Amniotic stem cell (primary cell): ENCODE data around the gene NDUFA12.

ENCODE experiments used
- DNase-seq: peaks from one replicate; lab custom pipeline; 2025; lab: John Stamatoyannopoulos, UW

Gene NDUFA12

DNA sequence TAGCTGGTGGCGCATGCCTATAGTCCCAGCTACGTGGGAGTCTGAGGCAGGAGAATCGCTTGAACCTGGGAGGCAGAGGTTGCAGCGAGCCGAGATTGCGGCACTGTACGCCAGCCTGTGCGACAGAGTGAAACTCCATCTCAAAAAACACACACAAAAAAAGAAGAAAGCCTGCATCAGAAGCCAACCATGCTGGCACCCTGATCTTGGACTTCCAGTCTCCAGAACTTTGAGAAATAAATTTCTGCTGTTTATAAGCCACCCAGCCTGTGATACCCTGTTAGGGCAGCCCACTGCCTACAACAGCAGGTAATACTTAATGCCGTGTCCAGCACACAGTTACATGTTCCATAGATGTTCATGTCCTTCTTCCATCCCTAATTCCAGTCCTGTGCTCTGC, 62.7 kb downstream of the NDUFA12 start:
- no peak for DNase-seq

DNA sequence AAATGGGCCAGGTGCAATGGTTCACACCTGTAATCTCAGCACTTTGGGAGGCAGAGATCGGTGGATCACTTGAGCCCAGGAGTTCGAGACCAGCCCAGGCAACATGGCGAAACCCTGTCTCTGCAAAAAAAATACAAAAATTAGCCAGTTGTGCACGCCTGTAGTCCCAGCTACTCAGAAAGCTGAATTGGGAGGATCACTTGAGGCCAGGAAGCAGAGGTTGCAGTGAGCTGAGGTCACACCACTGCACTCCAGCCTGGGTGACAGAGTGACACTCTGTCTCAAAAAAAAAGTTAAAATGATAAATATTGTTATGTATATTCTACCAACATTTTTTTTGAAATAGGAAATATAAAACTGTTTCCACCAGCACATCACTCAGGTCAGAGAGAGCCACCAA, 64.9 kb downstream of the NDUFA12 start:
- DNase-seq: no peak

DNA sequence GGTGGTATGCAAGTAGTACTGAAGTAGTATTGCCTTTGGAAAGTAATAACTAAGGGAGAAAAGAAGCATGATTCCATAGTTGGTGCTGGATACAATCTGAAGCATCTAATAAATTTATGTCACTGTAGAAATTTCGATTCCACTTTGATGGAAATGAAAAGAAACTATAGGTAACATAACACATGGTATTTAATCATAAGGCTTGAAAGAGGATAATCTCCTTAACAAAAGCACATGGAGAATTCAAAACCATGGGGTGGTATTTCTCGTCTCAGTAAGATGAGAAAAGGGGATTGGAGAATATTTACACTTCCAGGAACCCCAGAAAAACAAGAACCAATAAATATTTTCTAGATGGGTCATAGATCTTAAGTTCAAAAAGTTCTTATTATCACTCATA, 72.7 kb downstream of the NDUFA12 start:
- DNase-seq: no peak

DNA sequence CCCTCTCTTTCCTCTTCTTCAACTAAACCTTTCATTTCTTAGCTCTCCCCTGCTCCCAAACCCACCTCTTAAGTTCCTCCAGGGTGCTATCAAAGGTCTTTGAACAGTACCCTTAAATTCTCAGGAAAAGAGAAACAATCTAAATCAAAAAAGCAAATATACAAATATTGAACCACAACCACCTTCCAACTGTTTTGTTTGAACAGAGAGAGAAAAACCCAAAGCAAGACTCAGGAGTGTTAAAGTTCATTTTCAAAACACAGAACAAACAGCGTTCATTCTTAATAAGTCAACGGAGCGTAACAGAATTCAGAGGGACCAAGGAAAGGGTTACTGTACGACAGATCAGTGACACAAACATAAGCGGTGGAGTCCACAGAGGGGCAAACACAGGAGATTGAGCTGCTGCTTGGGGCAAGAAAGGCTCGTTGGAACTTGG, 73.3 kb downstream of the NDUFA12 start:
- no peak for DNase-seq

DNA sequence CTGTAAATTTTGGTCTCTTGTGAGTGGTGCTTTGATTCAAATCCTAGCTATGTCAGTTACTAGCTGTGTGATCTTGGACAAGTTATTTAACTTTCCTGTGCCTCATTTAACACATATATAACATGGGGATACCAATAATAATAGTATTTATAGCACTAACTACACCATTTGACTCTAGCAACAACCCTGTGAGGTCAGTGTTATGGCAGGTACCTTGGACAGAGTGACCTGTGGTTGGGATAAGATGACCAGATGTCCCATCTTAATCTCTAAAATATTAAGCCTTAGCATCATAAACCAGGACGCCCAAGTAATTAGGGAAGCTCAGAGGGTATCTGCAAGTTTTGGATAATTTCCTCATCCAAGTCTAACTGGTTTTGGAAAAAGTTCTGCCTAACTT, 73.7 kb downstream of the NDUFA12 start:
- DNase-seq: no peak

DNA sequence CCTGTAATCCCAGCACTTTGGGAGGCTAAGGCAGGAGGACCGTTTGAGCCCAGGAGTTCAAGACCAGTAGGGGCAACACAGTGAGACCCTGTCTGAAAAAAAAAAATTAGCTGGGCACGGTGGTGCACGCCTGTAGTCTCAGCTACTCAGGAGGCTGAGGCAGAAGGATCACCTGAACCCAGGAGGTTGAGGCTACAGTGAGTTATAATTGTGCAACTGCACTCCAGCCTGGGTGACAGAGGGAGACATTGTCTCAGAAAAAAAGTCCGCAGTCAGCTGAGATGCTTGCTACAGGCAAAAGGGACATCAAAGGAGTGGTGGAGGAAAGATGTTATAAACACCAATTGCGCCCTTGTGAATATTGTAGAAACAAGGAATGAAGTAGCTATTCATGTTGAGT, 77.8 kb downstream of the NDUFA12 start:
- DNase-seq: no peak

DNA sequence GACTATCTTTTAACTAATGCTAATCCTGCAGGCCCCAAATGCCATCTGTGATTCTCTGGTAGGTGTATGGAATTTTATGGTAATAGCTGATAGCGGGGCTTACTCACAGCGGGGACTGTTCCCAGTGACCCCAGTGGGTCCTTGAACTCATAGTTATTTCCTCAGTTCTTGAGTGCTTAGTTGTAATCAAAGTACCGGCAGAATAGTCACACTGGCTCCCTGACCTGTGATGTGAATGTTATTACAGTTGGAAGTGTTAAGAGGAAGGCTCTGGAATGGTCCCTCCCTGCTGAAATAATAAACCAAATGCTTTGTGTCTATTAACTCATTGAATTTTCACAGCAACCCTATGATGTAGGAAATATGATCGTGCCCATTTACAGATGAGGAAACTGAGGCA, 78.3 kb downstream of the NDUFA12 start:
- no peak for DNase-seq

DNA sequence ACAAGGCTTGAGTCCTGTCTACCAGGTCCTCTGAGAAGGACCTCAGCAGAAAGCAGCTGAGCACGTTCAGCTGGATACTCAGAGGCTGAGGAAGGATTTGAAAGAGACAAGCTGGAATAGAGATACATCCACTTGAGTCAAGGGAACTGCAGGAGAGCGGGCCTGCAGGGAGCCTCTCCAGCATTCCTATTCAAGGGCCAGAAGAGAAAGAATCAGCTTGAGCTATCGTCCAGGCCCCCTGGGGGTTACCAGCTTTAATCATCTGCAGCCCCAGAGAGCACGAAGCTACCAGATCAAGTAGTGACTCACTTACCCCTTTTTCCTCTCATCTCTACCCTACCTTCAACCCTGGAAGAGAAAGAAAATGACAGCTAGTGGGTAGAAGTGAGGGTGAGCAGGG, 80.9 kb downstream of the NDUFA12 start:
- DNase-seq: no peak
